Stimulated activated CD4-positive, alpha-beta T cell treated with anti-CD3 and anti-CD28 coated beads, Interleukin-15, amount 100 ng/mL, for 1 hour (primary cell): Measurements from ENCODE around the gene CNIH1.
"Not testable (repeated sequence)": the region's sequence is repeated elsewhere in the genome, so short reads cannot be mapped to it uniquely, and the experiment has no call there.

Experiments
- DNase-seq, 2 donors: peaks; one replicate each; pipeline ENCODE4 v3.0.0-alpha.2; 2020; ENCODE audit warnings: low read depth in 1 of 2, low spot score in 1 of 2

CNIH1 gene

GRCh38 chr14:54385556-54385955 lies 55.6 kb downstream of the CNIH1 start:
- DNase-seq: no peak

- no peak for DNase-seq
Observed at GRCh38 chr14:54383835-54384234, 57.3 kb downstream of the CNIH1 start.

GRCh38 chr14:54381821-54382220 lies 59.4 kb downstream of the CNIH1 start:
- no peak for DNase-seq

GRCh38 chr14:54380558-54380957 lies 60.6 kb downstream of the CNIH1 start:
- not testable (repeated sequence) for DNase-seq

- DNase-seq: not testable (repeated sequence)
Observed at GRCh38 chr14:54378893-54379292, 62.3 kb downstream of the CNIH1 start.

- DNase-seq: no peak
Observed at GRCh38 chr14:54377501-54377900, 63.7 kb downstream of the CNIH1 start.

GRCh38 chr14:54374117-54374884 lies 66.9 kb downstream of the CNIH1 start:
- no peak for DNase-seq
